HG03280 (cell line): ENCODE data around the gene AGPAT2.

Experiments
- ATAC-seq: cut with Tn5 transposase; IDR thresholded peaks from one replicate; pipeline ENCODE4 v1.9.1; 2021; ENCODE audit warnings: mild to moderate bottlenecking, moderate library complexity; ENCODE audit not compliant: unreplicated experiment

The AGPAT2 gene

GRCh38 chr9:136675477-136676296, 11.6 kb downstream of the AGPAT2 start:
- no peak for ATAC-seq

- no peak for ATAC-seq
Observed at GRCh38 chr9:136674786-136675349, 12.4 kb downstream of the AGPAT2 start.

- no peak for ATAC-seq
Observed at GRCh38 chr9:136673975-136674785, 13.1 kb downstream of the AGPAT2 start.

GRCh38 chr9:136673088-136673974, 13.9 kb downstream of the AGPAT2 start:
- ATAC-seq: no peak

- ATAC-seq: no peak
Observed at GRCh38 chr9:136672431-136673087, 14.7 kb downstream of the AGPAT2 start.

GRCh38 chr9:136671646-136672430, 15.4 kb downstream of the AGPAT2 start:
- ATAC-seq: no peak

GRCh38 chr9:136671254-136671614, 16.0 kb downstream of the AGPAT2 start:
- ATAC-seq: no peak

GRCh38 chr9:136670576-136671253, 16.5 kb downstream of the AGPAT2 start:
- no peak for ATAC-seq

GRCh38 chr9:136669791-136670464, 17.3 kb downstream of the AGPAT2 start:
- no peak for ATAC-seq

GRCh38 chr9:136668983-136669790, 18.1 kb downstream of the AGPAT2 start:
- no peak for ATAC-seq

- ATAC-seq: no peak
Observed at GRCh38 chr9:136667940-136668760, 19.1 kb downstream of the AGPAT2 start.

- ATAC-seq: no peak
Observed at GRCh38 chr9:136667214-136667939, 19.9 kb downstream of the AGPAT2 start.

- no peak for ATAC-seq
Observed at GRCh38 chr9:136666372-136667213, 20.7 kb downstream of the AGPAT2 start.

GRCh38 chr9:136665704-136666371, 21.4 kb downstream of the AGPAT2 start:
- no peak for ATAC-seq
